Upper lobe of right lung (tissue), 1 donor: Measurements from ENCODE around the gene SAYSD1. TPM values are rescaled to one million over a fixed set of nuclear protein-coding genes. Genes with fewer than 3 reads are reported as not detected.

ENCODE experiments used
- ATAC-seq: fragments of 200-7000 bp; cut with Tn5 transposase; one replicate; pipeline ENCODE4 v1.9.1; 2020; ENCODE audit warnings: mild to moderate bottlenecking, moderate library complexity
- DNase-seq: peaks from one replicate; pipeline ENCODE4 v3.0.0-alpha.2; 2020
- H3K27ac ChIP-seq: fragments of 200-600 bp; one replicate; pipeline ENCODE4 v1.8.0; 2022
- H3K27me3 ChIP-seq: fragments of 200-600 bp; one replicate; pipeline ENCODE4 v1.8.0; 2022; ENCODE audit warnings: mild to moderate bottlenecking
- H3K36me3 ChIP-seq: fragments of 200-600 bp; one replicate; pipeline ENCODE4 v1.8.0; 2022
- H3K4me1 ChIP-seq: fragments of 200-600 bp; one replicate; pipeline ENCODE4 v1.8.0; 2022
- H3K4me3 ChIP-seq: fragments of 200-600 bp; one replicate; pipeline ENCODE4 v1.8.0; 2022; ENCODE audit warnings: mild to moderate bottlenecking
- H3K9me3 ChIP-seq: fragments of 200-600 bp; one replicate; pipeline ENCODE4 v1.8.0; 2022
- CTCF ChIP-seq: fragments of 200-600 bp; IDR thresholded peaks from one replicate; pipeline ENCODE4 v1.8.0; 2022; ENCODE audit warnings: antibody characterized with exemption
- intact Hi-C: fragments of 100-400 bp; cut with DNase I; formaldehyde crosslinking; loops from one replicate; pipeline ENCODE4 v1.11.0; 2022
- total RNA-seq: library from RNA; stranded (reverse); fragmentation: NEBNext Ultra II Directional; extraction: Animal tissue kit (Norgen Biotek cat#: 25700); gene quantifications from one replicate; pipeline ENCODE4 v1.2.1, GENCODE V29; 2021
- donor health status: DM: no; HTN: yes; CAD: no; lungs with severe emphysema.

The SAYSD1 gene
- total RNA-seq, 1 donor from 2014 or later: 15.2 TPM

GRCh38 chr6:39076623-39077535, 38.1 kb downstream of the SAYSD1 start:
- DNase-seq: no peak
- H3K9me3 ChIP-seq: no peaks in the 10 kb centered on the region
- H3K4me1 ChIP-seq: no peaks in the 10 kb centered on the region
- TF ChIP-seq CTCF: no peak
- H3K36me3 ChIP-seq: no peaks in the 10 kb centered on the region
- no peak overlapping the region for H3K4me3 ChIP-seq
- no peak for ATAC-seq
- intact Hi-C loops: no loop called here
- H3K27me3 ChIP-seq: no peaks in the 10 kb centered on the region
- no peak overlapping the region for H3K27ac ChIP-seq

GRCh38 chr6:39075807-39076622, 39.0 kb downstream of the SAYSD1 start:
- Histone ChIP-seq H3K36me3 (no peaks in the 10 kb centered on the region), H3K27ac (no peak overlapping the region), H3K27me3 (no peaks in the 10 kb centered on the region), H3K4me3 (no peak overlapping the region), H3K4me1 (no peaks in the 10 kb centered on the region), H3K9me3 (no peaks in the 10 kb centered on the region)
- DNase-seq: no peak
- intact Hi-C loops: no loop called here
- no peak for TF ChIP-seq CTCF
- ATAC-seq: no peak

GRCh38 chr6:39075010-39075686, 39.8 kb downstream of the SAYSD1 start:
- no peak for TF ChIP-seq CTCF
- peak; percentile 38 for DNase-seq
- Histone ChIP-seq H3K36me3 (no peaks in the 10 kb centered on the region), H3K9me3 (no peaks in the 10 kb centered on the region), H3K4me1 (no peaks in the 10 kb centered on the region), H3K4me3 (no peak overlapping the region), H3K27ac (no peak overlapping the region), H3K27me3 (peaks cover 4% of the 10 kb centered on the region)
- intact Hi-C loops: no loop called here
- ATAC-seq: no peak

GRCh38 chr6:39074486-39074885, 40.5 kb downstream of the SAYSD1 start:
- H3K4me3 ChIP-seq: no peak overlapping the region
- H3K36me3 ChIP-seq: no peaks in the 10 kb centered on the region
- peak; percentile 21 for DNase-seq
- no peak overlapping the region for H3K27ac ChIP-seq
- intact Hi-C loops: no loop called here
- H3K27me3 ChIP-seq: peaks cover 4% of the 10 kb centered on the region
- H3K9me3 ChIP-seq: no peaks in the 10 kb centered on the region
- no peaks in the 10 kb centered on the region for H3K4me1 ChIP-seq
- no peak for TF ChIP-seq CTCF
- no peak for ATAC-seq

GRCh38 chr6:39073471-39074355, 41.3 kb downstream of the SAYSD1 start:
- no peaks in the 10 kb centered on the region for H3K4me1 ChIP-seq
- no peak for ATAC-seq

More at GRCh38 chr6:39073471-39074355, 41.3 kb downstream of the SAYSD1 start:
- intact Hi-C loops: no loop called here
- Histone ChIP-seq H3K27ac (no peak overlapping the region), H3K36me3 (no peaks in the 10 kb centered on the region), H3K27me3 (peaks cover 4% of the 10 kb centered on the region), H3K4me3 (no peak overlapping the region), H3K9me3 (no peaks in the 10 kb centered on the region)
- DNase-seq: peak; percentile 57
- TF ChIP-seq CTCF: no peak
